Islet precursor cell (in vitro differentiated cells): ENCODE measurements around the gene MAP3K8.

Experiments used
- DNase-seq: peaks from one replicate; pipeline ENCODE4 v3.0.0-alpha.2; 2018

MAP3K8 gene

DNA sequence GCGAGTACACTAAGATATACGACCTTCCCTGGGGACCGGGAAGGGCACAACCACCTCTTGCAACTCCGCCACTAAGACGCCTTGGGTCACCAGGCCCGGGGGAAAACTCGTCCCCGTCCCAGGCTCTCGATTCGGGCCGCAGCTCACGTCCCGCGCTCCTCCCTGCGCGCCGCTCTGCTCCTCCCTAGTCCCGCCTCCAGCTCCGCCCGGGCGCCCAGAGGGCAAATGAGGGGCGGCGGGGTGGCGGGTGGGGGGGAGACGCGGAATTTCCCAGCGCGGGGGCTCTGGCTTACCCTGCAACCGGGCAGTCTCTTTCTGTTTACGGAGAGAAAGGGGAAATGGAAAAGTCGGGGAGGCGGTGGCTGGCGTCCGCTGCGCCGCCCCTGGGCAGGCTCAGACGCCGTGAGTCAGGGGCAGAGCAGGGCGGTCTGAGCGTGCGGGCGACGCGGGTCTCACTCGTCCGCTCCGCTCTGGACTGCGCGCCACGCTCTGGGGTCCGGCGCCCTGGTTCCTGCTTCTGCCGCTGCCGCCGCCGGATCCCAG lies at the start of gene MAP3K8:
Gene MAP3K8, plus strand, starts transcription at position 455 of the 543 bp plus-strand sequence. CDS start 4,755 bp downstream, outside the sequence.
- peak; percentile 96 for DNase-seq

DNA sequence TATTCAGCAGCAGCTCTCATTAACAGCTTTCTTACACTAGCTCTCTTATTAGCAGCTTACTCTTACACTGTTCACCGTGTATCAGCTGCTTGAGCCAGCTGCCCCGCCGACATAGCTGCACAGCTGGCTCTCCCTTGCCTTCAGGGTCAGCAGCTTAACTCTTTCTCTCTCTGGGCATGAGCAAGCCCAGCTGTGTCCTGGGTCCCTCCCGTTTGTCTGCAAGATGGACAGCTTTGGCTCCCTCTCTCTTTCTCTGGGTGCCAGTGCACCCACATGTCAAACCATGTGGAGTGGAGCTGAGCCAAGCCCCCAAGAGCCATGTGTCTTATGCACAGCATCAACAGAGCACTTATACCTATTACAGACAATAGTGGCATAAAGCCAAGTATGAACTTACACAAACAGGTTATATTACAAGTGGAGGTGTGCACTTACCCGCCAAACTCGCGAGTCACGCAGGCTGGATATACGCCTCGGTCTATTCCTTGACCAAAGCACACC lies 49.2 kb upstream of the MAP3K8 start:
- DNase-seq: no peak

DNA sequence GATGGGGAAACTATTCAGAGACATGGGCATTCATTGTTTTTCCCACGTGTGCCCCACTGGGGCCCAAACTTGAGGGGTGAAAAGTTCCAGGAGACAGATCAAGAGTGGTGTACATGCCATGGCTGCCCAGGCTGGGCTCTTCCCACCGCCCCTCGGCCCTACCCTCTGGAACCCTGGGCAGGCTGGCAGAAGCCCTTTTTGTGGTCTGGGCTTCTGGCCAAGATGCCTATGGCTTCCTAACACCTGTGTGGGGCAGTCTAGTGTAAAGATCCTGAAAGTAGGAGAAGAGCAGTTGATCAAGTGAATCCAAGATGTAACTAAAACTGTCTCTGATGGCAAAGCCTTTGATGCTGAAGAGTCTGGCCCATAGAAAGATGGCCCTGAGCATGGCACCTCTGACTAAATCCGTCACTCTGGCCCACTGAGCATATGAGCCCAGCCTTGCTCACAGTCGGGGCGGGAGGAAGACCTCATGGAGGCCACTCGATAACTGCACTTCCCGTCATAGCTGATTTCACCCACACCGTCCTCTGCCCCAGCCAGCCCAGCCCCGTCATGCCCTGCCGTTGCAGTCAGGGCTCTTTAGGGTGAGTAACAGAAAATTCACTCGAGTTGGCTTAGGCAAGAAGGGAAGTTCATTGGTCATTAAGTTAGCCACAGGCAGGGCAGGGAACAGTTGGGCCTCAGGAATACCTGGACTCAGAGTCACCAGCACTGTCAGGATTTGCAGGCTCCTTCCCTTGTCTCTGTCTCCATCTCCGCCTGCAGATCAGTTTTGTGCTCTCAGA lies 47.0 kb upstream of the MAP3K8 start:
- no peak for DNase-seq

DNA sequence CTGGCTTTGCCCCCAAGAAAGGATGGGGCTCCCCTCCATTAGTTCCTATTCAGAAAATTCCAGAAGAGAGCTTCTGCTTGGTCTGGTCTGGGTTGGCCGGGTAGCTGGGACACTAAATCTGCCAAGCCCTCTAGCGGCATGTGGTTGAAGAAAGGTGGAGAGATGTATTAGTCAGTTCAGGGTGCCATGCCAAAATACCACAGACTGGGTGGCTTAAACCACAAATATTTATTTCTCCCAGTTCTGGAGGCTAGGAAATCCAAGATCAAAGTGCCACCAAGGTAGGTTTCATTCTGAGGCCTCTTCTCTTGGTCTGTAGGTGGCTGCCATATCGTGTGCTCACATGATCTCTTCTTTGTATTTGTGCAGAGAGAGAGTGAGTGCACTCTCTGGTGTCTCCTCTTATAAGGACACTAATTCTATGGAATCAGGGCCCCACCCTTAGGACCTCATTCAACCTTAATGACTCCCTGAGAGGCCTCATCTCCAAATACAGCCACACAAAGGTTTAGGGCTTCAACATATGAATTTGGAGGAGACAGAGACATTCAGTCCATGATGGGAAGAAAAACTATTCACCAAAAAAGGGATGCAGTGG lies 46.2 kb upstream of the MAP3K8 start:
- no peak for DNase-seq

DNA sequence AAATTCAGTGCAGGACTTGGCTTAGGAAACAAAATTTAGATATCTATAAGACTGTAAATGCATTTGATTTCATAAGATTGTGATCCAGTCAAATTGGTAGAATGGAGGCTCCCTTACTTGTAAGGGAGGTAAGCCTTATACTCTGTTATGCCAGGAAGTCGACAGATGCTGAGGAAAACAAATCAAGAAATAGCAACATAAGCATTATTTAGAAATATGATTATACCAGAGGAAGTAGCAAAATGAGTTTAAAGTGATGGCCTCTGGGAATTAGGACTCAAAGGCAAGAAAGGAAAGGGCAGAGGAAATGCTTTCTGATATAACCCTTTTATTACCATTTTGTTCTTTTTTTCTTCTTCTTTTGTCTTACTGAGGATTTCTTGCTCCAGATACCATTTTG lies 44.4 kb upstream of the MAP3K8 start:
- no peak for DNase-seq

DNA sequence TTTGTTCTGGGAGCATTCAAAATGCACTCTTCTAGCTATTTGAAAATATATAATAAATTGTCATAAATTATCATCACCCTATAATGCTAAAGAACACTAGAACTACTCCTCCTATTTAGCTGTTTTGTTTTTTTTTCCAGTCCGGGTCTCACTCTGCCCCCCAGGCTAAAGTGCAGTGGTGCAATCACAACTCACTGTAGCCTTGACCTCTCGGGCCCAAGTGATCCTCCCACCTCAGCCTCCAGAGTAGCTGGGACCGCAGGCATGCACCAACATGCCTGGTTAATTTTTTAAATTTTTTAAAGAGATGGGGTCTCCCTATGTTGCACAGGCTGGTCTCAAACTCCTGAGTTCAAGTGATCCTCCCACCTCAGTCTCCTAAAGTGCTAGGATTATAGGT lies 43.8 kb upstream of the MAP3K8 start:
- no peak for DNase-seq

DNA sequence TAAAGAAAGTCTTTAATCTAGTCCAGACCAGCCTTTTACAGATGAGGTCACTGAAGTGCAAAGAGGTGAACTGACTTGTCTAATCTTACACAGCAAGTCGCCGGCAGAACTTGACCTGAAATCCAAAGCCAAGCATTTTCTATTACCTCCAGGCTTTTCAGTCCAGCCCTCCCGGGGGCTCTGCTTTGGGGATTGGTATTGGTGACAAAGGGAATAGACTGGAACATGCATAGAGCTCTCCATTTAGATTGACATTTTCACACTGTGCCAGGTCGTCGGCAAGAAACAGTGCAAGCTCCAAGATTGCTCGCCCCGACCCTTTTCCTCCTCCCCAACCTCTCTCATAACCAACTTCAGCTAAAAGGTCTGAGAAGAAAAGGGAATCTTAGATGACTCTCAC lies 42.7 kb upstream of the MAP3K8 start:
- no peak for DNase-seq

DNA sequence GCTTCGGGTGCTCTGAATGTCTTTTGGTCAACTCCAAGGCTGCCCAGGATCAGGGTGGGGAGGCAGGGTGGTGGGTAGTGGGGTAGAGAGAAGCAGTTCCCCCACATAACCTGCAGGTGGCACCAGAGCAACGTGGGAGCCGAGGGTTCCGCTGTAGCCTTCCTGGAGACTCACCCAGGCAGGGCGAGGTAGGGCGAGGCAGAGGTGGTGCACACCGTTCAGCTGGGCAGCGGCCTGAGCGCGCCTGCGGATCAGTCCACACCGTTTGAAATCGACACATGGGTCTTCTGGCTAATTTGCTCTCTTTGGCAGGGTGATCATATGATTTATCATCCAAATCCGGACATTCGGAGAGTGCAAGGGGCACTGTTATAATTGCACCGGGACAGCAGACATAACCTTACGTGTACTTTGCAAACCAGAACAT lies 41.4 kb upstream of the MAP3K8 start:
- DNase-seq: peak; percentile 86

DNA sequence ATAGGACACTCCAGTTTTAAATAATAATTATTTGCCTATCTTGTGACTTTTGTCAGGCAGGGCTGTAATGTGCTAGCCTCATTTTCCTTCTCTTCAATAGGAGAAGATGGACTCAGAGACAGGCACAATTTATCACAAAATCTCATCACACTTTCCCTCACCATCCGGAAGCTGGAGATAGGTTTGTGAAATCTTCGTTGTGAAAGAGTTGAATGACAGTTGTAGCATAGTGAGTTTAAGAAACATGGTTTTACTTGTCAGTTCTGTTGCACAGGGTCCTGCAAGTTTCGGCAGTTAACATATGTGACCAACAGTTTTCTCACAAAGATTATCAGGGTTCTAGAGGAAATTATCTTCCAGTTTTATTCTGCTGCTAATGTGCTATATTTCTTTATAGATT lies 37.7 kb upstream of the MAP3K8 start:
- no peak for DNase-seq

DNA sequence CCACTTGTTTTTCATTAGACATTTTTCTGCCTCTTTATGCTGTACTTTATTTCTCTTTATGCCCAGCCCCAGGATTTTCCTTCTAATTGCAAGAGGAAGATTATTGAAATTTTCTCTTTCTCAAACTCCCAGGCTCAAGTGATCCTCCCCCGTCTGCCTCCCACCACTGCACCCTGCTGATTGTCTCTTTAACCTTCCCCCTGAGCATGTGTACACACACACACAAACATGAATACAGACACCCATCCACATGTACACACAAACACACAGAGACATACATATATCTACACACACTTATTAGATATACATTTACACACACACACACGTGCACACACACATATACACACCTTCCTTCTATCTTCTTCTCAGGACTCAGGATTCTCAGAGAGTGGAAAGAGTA lies 37.3 kb upstream of the MAP3K8 start:
- DNase-seq: no peak

DNA sequence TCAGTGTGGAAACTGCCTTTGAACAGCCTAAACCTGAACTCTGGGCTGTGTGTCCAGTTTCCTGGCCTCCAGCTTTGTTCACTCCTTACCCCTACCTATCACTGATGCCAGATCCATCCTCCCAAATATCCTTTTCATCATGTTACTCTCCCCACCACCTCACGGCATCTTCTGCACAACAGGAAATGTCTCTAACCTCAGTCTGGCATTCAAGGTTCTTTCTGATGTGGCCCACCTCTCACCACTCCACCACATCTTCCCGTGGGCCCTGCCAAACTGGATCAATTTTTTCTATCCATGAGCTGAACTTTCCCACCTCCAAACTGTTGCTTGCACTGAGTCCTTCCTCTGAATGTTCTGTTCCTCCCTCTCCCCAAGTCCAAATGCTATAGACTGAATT lies 35.8 kb upstream of the MAP3K8 start:
- DNase-seq: no peak

DNA sequence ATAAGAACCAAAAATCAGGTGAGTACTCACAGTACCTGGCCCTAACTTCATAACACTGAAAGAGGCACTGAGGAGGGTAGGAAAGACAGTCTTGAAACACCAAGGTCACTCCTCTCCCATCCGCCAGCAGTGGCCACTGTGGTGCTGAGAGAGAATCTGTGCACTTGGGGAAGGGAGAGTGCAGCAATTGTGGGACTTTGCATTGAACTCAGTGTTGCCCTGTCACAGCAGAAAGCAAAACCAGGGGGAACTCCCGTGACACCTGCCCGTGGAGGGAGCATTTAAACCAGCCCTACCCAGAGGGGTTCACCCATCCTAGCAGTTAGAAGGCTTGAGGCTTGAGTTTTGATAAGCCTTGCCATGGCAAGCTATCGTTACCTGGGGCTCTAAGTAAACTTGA lies 35.2 kb upstream of the MAP3K8 start:
- DNase-seq: no peak

DNA sequence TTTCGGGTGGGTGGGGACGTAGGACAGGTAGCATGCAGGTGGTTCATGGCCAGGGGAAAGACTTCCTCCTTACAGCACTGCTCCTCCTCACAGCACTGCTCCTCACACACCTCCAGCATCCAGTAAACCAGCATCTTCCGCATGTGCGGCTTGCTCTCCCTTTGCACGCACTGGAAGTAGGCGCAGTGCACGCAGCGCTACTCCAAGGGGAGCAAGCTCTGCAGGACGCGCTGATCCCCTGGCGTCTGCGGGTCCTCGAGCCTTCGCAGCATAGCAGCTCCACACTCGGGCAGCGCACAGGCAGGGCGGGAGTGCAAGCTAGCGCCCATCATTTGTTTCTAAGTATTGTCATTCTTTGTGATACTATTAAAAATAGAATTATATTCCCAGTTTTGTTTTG lies 30.5 kb upstream of the MAP3K8 start:
- DNase-seq: no peak

DNA sequence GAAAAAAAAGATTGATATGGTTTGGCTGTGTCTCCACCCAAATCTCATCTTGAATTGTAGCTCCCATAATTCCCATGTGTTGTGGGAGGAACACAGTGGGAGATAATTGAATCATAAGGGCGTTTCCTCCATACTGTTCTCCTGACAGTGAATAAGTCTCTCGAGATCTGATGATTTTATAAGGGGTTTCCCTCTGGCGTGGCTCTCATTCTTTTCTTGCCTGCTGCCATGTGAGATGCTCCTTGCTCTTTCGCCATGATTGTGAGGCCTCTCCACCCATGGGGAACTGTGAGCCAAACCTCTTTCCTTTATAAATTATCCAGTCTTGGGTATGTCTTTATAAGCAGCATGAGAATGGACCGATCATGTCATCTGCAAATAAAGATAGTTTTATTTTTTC lies 29.4 kb upstream of the MAP3K8 start:
- DNase-seq: no peak

DNA sequence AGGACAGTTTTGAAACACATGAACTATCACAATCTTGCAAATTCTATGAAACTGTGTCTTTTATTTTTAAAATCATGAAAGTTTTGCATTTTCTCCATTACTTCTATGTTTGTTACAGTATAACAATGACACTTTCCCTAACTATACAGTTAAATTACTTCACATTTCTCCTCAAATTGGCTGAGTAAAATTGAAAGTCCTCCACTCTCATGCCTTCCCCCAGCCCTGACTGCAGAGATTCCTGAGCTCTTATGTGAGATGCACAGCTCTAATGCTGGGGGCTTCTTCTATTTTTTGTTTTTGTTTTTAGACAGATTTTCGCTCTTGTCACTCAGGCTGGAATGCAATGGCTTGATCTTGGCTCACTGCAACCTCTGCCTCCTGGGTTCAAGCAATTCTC lies 22.7 kb upstream of the MAP3K8 start:
- DNase-seq: no peak

DNA sequence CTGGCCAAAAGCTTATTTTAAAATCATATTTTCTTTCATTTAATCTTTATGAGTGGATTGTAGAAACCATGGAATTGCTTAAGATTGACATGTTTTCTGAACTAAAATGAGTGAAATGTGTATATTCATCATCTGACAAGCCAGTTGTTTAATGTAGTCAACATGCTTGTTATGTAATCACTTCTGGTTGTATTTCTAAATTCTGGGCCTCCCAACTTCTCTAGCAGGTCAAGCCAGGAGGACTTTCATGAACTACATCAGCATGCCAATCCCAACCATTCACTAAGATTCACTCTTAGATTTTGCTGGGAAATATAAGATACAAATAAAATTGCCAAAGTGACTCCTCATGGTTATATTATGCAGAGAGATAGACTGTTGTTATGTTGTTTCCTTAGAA lies 21.1 kb upstream of the MAP3K8 start:
- no peak for DNase-seq

DNA sequence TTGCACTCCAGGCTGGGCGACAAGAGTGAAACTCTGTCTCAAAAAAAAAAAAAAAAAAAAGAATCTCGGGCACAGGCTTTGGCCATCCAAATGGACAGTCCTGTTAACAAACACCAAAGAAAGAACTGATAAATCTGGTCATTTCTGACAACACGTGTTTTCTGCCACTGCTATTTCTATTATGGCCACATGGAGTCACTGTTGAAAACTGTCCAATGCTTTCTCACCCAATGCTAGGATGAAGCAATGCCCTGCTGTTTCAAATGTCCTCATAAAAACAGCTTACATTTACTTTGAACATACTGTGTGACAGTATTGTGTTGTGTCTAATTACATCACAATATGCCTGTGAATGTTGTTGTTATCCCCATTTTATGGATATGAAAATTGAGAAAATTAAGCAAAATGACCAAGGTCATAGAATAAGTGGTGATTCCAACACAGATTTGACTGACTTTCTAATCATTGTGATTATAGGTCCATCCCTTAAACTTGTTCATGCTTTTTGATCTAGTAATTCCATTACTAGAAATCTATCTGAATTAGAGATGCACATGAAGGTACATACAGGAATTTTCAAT lies 19.9 kb upstream of the MAP3K8 start:
- no peak for DNase-seq

DNA sequence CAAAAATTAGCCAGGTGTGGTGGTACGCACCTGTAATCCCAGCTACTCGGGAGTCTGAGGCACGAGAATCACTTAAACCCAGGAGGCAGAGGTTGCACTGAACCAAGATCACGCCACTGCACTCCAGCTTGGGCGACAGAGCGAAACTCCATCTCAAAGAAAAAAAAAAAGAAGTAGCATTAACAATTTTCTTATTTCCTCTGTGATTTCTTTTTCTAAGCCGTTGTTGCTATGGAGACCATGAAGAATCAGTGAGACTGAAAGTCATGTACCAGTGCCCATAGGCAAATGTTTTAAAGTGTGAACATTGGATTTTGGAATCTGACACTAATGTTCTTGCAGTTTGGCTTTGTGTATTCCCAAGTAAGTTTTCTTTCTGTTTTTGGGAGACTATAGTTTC lies 18.4 kb upstream of the MAP3K8 start:
- no peak for DNase-seq

DNA sequence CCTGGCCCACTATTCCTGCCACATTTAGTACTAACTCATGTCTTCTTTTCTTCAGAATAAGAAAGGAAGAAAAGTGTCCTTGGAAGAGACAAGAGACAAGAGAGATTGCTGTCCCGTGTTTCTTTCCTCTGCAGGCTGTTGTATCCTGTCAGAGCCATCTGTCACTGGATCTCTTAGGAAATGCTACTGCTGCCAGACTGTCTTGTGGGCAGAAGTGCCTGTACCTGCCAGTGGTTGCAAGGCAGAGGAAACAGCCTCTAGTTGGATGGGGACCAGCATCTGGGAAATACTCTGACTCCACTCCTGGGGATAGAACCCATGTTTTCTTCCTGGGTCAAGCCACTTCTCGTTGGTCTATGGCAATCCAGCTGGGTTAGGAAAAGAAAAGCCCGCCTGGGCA lies 16.7 kb upstream of the MAP3K8 start:
- DNase-seq: no peak

DNA sequence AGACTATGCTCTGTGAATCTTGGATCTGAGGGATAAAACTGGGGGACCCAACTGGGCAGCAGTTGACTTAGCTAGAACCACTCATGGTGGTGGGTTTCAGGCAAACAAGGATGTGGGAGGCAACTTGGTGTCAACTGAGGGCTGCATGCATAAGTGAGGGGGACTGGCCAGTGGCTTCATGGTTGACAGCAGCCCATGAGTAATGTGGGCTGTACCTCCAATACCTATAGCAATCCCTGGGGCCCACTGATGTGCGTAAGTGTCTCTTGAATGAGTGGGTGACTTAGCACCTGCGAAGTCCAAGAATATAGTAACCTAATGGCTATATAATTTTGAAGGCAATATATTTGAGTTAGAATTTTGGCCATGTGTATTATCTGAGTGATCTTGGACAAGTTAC lies 13.7 kb upstream of the MAP3K8 start:
- DNase-seq: no peak

DNA sequence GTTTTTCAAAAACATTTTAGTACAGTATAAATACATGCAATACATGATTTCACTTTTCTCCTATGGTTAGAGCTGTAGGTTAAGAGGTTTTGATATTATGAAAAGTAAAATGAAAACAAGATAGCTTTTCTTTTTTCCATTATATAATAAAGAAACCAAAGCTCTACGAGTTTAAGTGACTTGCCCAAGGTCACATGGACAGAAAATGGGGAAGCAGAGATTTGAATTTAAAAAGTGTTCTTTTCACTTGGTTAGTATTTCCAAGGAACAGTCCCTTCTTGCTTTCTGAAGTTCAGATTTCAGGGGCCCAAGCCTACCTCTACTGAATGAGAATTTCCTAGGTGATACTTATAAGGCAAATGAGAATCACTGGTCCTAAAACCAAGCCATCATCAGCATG lies 13.2 kb upstream of the MAP3K8 start:
- no peak for DNase-seq

DNA sequence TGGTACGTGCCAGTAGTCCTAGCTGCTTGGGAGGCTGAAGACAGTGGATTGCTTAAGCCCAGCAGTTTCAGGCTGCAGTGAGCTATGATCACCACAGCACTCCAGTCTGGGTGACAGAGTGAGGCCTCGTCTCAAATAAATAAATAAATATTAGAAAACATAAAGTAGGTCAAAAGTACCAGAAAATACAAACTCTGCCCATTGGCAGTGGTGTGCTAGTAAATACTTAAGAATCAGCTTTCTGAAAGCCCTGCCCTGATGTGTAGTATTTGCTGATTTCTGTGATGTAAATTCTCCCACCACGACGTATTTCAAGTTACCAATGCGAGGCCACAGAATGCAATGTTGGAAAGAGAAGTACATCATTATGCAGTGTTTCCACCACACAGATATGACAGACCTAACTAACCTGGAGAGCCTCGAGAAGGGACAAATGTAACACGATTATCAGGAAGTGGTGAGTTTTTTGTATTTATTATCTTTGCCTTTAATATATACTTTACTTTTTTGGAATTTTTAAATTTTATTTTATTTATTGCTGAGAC lies 11.8 kb upstream of the MAP3K8 start:
- DNase-seq: no peak

DNA sequence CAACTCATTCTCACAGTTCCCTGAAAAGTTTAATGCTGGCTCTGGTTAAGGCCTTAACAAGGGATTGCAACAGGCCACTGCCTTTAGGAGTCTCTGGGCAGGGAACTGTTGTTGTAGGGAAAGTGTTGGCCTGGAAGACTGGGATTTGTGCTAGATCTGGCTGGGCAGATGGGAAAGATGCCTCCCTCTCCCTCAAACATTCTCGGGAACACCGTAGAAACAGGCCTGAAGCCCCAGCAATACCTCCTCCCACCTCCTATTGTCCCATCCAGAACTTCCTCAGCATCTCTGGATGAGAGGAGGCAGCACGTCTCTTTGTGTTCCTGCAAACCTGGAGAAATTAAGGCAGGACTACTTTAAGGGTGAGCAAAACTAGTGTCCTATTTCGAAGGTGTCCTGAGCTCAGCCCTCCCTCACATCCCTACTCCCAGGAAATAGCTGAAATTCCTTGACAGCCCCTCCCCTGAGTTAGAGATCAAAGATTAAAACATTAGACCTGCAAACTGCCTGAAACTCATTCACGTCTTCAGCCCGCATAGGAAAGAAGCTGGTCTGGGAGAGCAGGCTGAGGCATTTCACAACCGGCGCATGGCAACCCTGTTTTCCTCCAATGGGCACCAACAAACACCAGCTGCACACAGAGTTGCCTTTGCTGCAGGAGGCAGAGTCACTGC lies 10.9 kb upstream of the MAP3K8 start:
- DNase-seq: peak; percentile 94
